ENCODE measurements around the gene MAGI2.

DNA sequence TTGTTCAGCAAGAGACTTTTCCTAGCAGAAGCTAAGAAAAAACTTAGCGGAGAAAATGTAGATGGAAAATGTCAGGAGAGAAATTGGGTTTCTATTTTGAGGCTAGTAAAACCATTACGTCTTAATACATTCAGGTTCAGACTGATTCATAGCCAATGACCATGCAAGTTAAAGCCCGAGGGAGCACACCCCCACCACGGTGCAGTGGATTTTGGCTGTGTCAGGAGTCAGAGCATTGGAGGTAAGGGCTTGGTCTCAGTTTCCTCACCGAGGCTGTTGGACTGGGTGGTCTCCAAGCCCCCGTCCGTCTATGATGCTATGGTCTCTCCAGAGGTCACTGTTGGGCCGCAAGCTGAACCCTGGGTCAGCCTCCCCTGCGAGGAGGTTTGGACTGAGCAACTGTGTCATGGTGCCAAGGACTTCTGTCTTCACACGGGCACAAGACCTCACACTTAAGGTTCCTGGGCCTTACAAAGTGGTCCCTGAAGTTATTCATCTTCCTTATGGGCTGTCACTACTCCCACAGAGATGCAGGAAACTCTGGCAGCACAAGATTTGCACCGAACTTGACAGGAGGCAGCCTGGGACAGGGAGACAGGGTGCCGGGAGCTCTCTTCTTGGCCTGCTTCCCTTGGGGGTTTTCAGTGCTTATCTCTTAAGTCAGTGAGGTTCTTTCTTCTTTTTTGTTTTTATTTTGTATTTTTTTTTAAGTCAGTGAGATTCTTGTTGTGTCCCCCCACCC lies 1468.1 kb downstream of the MAGI2 start:
- TF ChIP-seq, protein P1, sequence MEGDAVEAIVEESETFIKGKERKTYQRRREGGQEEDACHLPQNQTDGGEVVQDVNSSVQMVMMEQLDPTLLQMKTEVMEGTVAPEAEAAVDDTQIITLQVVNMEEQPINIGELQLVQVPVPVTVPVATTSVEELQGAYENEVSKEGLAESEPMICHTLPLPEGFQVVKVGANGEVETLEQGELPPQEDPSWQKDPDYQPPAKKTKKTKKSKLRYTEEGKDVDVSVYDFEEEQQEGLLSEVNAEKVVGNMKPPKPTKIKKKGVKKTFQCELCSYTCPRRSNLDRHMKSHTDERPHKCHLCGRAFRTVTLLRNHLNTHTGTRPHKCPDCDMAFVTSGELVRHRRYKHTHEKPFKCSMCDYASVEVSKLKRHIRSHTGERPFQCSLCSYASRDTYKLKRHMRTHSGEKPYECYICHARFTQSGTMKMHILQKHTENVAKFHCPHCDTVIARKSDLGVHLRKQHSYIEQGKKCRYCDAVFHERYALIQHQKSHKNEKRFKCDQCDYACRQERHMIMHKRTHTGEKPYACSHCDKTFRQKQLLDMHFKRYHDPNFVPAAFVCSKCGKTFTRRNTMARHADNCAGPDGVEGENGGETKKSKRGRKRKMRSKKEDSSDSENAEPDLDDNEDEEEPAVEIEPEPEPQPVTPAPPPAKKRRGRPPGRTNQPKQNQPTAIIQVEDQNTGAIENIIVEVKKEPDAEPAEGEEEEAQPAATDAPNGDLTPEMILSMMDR (conservative IDR thresholded peaks at IDR 0.05 in 1 of 2, IDR thresholded peaks at IDR 0.05 in 1 of 2; ENCODE audit: extremely low read depth in 1 of 2, insufficient read depth in 1 of 2, low read depth in 1 of 2, low read length in 2 of 2), result no peak
- no peak for TF ChIP-seq EZH2 (IDR thresholded peaks at IDR 0.05; ENCODE audit: borderline replicate concordance, low read length)
